GM19193 (cell line): ENCODE results near the gene EIF2B4.
A peak's percentile ranks its signal among the peaks of the same experiment; 100 is the strongest.

ENCODE experiments used
- POLR2A ChIP-seq: IDR thresholded peaks from 4 replicates; pipeline ENCODE4 v1.6.1; 2011; ENCODE audit not compliant: insufficient read depth, insufficient read length; ENCODE audit errors: extremely low read depth

EIF2B4 gene

GRCh38 chr2:27362678-27363420, 7.3 kb downstream of the EIF2B4 start:
- no peak for TF ChIP-seq POLR2A

- TF ChIP-seq POLR2A: peak; percentile 69
Observed at GRCh38 chr2:27356382-27357181, 13.6 kb downstream of the EIF2B4 start, which contains the start of gene GTF3C2. TSS of gene GTF3C2 (minus strand) at chr2:27356764. CDS start at chr2:27343554, 13,210 bp downstream.

GRCh38 chr2:27356056-27356381, 14.1 kb downstream of the EIF2B4 start:
- no peak for TF ChIP-seq POLR2A

GRCh38 chr2:27354597-27354927, 15.6 kb downstream of the EIF2B4 start:
- TF ChIP-seq POLR2A: no peak

GRCh38 chr2:27353762-27354596, 16.2 kb downstream of the EIF2B4 start:
- no peak for TF ChIP-seq POLR2A

- no peak for TF ChIP-seq POLR2A
Observed at GRCh38 chr2:27351802-27352598, 18.1 kb downstream of the EIF2B4 start.

- TF ChIP-seq POLR2A: no peak
Observed at GRCh38 chr2:27350106-27350693, 19.9 kb downstream of the EIF2B4 start.

GRCh38 chr2:27347641-27348040, 22.5 kb downstream of the EIF2B4 start:
- TF ChIP-seq POLR2A: no peak

- TF ChIP-seq POLR2A: no peak
Observed at GRCh38 chr2:27336173-27336572, 34.0 kb downstream of the EIF2B4 start.

GRCh38 chr2:27335311-27335710, 34.8 kb downstream of the EIF2B4 start:
- TF ChIP-seq POLR2A: no peak

GRCh38 chr2:27324720-27325119, 45.4 kb downstream of the EIF2B4 start:
- no peak for TF ChIP-seq POLR2A

GRCh38 chr2:27323596-27324285, 46.4 kb downstream of the EIF2B4 start:
- TF ChIP-seq POLR2A: no peak

- peak; percentile 92 for TF ChIP-seq POLR2A
Observed at GRCh38 chr2:27322766-27323595, 47.2 kb downstream of the EIF2B4 start, which contains the start of gene MPV17. TSS of gene MPV17 (minus strand) at chr2:27323097. CDS start at chr2:27322517, 580 bp downstream.

- no peak for TF ChIP-seq POLR2A
Observed at GRCh38 chr2:27322301-27322765, 47.8 kb downstream of the EIF2B4 start.
